Stimulated activated CD4-positive, alpha-beta T cell treated with anti-CD3 and anti-CD28 coated beads, Interleukin-15, amount 100 ng/mL, for 48 hours (primary cell): ENCODE data around the gene C1orf52.
A peak's percentile ranks its signal among the peaks of the same experiment; 100 is the strongest.

Experiments used
- DNase-seq, 2 donors: peaks; one replicate each; pipeline ENCODE4 v3.0.0-alpha.2; 2020; ENCODE audit warnings: low read depth in 2 of 2

The C1orf52 gene

DNA sequence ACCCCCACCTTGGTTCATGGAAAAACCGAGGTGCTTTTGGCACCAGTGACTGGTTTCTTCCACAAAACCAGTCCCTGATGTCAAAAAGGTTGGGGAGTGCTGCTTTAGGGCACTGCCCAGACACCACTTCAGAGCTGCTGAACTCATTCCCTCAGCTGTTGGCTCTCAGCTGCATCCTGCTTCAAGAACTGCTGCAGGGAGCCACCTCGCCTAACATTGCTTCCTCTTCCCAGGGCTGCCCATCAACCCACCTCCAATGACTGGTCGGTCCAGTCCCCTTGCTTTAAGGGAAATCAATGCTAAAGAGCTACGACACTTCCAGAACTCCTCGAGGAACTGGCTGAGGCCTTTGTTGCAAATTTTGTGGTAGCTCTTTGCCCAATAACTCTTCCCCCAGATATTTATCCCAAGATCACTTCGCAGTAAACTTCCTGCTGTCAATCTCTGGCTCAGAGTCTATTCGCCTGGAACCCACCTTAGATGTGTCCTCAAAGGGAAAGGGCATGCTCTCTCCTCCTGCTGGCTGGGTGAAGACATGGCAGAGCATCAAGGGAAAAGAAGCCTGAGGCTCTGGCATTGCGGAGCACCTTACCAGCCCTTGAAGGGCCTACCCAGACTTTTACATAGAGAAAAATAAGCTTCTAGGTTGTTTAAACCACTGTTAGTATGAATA is 29.0 kb downstream of the C1orf52 start:
- DNase-seq: no peak

DNA sequence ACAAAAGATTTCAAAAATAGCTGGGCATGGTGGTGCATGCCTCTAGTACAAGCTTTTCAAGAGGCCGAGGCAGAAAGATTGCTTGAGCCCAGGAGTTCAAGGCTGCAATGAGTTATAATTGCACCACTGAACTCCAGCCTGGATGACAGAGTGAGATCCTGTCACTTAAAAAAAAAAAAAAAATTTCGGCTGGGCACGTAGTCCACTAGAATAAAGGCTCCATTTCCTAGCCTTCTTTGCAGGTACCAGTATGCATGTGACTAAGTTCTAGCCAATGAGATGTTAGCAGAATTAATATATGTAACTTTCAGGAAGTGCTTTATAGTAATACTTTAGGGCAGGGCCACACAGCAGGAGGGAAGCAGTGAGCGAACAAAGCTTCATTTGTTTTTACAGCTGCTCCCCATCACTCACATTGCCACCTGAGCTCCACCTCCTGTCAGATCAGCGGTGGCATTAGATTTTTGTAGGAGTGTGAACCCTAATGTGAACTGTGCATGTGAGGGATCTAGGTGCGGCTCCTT is 29.8 kb downstream of the C1orf52 start:
- no peak for DNase-seq

DNA sequence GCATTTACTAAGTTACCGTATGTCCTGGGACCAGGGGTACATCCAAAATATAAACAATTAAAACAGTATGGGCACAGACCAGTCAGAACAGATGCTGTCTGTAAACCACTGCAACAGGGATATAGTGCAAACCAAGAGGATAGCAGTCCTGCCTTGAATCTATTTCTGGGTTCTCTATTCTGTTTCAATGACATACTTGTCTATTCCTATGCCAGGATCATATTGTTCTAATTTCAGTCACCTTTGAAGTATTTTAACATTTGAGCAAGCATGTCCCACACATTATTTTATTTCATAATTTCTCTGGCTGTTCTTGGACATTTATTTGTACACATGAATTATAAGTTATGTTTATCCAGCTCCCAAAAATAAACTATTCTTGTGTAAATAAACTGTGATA is 30.5 kb downstream of the C1orf52 start:
- DNase-seq: no peak

DNA sequence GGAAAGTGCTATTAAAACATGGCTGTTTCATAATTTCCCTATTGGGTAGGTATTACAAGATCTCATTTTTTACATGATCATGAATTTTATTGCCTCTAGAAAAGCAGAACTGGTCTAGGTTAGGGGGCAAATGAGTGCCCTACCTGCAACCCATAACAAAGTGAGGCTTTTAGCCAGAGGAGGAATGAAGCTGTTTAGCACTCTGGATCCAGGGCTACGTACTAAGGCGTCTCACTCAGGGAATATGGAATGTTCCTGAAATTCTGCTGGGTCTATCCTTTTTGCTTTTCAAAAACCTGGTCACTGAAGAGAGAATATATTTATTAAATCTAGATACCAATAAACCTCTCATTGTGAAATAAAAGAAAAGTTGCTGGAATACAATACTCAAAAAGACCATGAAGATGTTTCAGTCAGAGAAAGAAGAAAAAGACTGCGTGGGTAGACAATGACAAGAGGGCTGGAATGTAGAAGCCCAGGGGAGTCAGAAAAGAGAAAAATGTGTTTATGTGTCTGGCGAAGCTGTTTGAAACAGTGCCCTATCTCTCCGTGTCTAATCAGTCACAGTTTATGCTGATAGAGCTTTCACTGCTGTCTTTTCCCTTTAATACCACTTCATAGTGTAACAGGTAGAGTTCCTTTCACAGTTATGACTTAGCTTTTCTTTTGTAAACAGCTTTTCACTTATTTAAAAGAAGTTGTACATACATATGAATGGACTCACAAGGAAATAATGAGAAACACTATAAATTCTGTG is 33.7 kb downstream of the C1orf52 start:
- no peak for DNase-seq

DNA sequence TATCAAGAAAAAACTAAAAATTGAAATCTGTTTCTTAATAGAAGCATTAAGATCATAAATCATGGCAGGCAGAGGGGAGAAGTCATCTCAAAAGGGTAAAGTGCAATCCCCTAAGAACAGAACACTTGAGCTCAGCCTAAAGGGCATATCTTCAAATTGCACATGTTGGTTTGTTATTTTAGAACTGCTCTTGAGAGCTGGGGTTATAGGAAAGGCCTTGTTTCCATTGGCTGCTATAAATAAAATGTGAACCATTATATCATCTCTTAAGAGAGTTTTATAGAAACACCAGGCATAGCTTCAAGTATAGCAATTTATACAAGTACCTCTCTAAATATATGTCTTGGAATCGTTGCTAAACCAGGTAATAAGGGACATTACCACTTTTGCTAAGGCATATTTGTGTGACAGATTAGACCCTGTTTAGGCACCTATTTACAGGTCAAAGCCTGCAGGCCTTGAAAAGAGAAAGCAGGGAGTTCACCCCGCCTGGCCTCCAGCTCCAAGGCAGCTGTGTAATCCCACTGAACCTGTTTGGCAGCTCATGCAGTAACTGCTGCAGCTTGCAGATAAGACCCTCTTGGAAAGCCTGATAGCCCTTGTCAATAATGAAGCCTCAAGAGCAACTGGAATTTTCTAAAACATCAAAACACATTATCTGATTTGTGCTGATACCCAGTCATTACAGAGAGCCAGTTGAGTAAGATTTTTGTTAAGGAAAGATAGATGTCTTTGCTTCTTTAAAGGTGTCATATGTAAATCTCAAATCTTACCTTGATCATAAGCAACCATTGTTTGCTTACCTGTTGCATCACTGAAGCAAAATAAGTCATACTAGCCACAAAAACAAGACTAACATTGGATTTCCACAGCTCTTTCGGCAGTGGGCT is 34.5 kb downstream of the C1orf52 start:
- no peak for DNase-seq

DNA sequence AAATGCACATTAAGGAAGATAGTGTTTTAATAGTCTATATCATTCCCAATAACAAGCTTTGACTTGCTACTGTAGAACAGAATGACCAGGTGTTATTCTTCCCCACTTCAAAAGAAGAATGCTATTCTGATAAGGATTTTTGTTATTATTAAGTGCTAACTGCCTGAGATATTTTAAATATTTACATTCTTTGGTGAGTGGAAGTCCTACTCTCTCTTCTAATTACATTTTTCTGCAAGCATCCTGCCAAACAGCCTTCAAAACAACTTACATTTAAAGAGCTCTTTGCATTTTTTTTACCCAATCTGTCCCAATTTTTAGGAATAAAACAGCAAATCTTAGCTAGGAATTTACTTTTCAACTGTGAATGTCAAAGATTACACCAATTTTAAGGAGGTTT is 35.2 kb downstream of the C1orf52 start:
- DNase-seq: no peak

DNA sequence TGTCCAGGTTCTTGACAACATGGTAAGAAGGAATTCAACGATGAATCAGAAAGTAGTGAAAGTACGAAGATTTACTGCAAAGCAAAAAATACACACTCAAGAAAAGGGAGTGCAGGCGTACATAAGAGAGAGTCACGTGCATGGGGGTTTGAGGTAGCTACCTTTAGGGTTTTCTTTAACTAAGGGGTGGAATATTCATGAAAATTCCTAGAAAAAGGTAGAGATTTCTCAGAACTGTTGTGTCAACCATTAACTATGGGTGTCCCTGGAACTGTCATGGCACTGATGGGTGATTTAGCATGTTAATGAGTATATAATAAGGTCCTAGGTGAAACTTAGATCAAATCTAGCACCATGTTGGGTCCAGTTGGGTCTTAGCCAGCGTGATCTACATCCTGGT is 36.1 kb downstream of the C1orf52 start:
- no peak for DNase-seq

DNA sequence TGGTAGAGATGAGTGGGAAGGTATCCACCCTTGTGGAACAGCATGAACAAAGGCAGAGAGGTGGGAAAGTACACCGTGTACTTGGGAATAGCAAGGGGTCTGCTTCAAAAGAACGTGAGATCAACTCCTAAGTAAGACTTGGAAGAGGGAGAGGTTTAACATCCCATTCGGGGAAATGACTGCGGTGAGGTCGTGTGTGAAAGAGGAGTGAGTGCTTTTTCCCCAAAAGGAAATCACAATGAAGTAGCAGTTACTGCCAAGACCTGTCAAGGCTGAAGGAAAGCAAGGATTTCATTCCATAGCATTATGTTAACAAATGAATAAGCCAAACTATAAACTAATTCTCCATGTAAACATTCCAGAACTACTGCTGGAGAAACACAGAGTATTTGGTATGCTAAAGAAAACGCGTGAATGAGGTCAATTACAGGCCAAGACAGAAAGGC is 38.7 kb downstream of the C1orf52 start:
- DNase-seq: no peak

DNA sequence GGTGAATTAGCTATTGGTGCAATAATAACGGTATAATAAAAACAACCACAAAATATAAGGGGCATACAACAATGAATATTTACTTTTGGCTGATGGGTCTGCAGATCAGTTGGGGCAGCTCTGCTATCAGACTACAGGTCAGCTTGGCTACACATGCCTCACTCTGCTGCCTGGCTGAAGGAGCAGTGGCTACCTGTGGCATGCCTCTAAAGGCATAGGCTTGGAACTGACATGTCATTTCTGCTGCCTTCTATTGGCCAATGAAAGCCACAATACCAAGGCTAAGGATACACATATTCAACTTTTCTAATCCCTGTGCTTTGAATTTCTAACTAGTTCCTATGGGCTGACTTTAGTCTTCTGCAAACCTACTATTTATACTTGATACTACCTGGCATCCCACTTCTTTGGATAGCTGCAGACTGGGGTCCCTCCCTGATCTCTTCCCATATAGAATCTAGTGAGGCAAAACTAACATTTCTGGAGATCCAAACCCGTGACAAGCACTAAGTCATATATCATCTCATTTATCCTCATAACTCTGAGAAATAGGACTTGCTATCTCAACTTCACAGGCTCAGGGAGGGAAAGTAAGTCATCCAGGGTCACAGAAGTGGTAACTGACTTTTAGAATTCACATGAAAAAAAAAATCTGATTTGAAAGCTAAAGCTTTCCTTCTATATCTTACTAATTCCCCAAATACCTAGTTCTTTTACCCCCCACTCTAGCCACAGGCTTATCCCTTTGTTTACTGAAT is 39.4 kb downstream of the C1orf52 start:
- no peak for DNase-seq

DNA sequence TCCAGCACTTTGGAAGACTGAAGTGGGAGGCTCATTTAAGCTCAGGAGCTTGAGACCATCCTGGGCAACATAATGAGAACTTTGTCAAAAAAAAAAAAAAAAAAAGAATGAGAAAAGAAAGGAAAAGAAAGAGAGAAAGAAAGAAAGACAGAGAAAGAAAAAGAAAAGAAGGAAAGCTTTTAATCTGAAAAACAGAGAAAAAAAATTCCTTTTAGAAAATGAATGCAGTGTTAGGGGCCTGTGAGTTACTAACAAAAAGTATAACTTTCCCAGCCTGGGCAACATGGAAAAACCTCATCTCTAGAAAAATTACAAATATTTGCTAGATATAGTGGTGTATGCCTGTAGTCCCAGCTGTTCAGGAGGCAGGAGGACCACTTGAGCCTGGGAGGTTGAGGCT is 42.8 kb downstream of the C1orf52 start:
- no peak for DNase-seq

DNA sequence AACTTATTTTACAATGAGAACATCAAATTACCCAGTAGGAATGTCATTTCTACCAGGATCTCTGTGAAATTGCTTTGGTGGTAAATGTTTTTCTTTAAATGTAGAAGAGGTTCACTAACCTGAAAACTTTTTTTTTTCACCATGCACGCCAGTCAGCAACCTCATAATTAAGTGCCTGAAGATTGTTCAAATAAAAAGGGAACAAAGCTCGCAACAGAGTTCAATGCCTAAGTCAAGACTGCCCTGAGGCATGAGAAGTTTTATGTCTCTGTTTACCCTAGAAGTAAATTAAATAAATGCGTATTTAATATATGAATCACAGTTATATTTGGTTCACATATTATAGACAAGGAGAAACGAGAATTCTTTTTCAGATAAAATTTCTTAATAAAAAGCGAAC is 44.8 kb downstream of the C1orf52 start:
- DNase-seq: no peak

DNA sequence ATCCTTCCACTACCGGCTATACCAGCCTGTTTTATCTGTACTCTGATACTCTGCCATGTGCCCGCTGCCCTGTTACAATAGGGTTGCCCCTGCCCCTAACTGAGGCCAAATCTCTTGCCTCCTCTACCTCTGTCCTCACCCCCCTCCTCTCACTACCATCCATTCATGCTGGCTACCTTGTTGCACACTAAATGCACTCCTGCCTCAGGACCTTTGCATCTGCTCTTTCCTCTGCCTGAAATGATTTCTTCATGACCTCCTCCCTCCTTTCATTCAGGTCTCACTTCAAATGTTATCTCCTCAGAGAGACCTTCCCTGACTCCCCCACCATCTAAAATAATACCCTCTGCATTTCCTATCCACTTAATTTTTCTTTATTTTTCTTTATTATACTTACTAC is 51.0 kb downstream of the C1orf52 start:
- DNase-seq: no peak

DNA sequence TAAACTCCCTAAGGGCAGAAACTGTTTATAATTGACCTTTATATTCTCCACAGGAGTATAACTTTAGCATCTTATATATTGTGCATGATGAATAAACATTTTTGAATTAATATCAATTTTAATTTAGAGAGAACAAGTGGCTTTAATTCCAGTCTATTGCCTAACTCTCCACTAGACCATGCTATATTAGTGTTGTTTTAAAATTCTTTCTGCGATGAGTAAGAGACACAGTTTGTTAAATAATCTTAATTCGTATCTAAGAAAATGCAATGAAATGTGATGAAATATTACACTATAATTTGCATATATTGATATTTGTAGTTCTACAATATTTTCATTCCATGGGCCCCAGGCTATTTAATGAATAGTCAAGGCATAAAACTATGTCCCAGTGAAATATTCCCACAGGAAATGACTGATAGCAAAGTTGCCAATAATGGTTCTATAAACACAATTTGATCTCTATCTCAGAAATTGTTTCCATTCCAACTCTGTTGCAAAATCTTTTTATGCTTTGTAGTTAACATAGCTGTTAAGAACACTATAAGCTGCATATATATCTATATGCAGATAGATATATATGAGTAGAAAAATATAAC is 55.8 kb downstream of the C1orf52 start:
- no peak for DNase-seq

DNA sequence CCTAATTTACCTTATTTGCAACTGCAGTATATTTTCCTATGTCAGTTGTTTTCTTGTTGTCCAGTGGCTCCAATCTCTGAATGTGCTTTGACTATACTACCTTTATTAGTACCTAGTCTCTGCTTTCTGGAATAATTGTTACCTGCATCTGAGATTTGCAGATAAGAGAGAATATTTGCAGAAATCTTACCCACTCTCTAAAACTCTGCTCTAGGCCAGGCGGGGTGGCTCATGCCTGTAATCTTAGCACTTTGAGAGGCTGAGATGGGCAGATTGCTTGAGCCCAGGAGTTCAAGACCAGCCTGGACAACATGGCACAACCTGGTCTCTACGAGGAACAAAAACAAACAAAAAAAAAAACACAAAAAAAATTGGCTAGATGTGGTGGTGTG is 56.6 kb downstream of the C1orf52 start:
- no peak for DNase-seq

DNA sequence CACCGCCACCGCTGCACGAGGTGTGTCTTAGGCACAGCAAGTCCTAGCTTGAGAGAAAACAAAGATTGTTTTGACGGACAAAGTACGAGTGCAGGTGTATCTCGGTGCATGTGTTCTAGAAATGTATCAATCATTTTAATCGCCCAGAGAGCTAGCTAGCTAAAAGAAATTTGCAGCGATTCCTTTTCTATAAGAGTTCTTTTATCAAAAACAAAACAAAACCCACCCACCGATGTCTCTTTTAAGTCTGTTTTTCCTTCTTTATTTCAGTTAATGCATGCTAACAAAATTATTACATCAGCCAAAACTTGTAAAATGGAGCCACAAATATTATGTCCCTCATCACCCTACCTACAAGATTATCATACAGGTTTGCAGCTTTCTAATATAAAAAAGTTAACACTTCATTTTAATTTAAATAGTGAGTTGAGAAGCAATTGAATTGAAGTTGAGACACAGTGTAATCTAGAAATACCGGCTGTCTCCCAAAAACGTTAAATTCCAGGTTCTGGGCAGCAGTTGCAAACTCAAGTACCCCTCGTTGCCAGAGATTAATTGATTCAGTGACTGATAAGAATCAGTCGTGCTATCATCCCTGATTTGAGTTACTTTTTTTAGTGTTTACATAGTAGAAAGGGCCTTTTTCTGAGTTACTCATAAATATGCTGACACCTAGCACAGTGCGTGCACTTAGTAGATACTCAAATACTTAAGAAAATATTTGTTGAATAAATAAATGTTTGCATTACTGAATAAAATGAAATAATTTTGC is 57.2 kb downstream of the C1orf52 start:
- peak in 1 of 2 donors; percentile 24 for DNase-seq

DNA sequence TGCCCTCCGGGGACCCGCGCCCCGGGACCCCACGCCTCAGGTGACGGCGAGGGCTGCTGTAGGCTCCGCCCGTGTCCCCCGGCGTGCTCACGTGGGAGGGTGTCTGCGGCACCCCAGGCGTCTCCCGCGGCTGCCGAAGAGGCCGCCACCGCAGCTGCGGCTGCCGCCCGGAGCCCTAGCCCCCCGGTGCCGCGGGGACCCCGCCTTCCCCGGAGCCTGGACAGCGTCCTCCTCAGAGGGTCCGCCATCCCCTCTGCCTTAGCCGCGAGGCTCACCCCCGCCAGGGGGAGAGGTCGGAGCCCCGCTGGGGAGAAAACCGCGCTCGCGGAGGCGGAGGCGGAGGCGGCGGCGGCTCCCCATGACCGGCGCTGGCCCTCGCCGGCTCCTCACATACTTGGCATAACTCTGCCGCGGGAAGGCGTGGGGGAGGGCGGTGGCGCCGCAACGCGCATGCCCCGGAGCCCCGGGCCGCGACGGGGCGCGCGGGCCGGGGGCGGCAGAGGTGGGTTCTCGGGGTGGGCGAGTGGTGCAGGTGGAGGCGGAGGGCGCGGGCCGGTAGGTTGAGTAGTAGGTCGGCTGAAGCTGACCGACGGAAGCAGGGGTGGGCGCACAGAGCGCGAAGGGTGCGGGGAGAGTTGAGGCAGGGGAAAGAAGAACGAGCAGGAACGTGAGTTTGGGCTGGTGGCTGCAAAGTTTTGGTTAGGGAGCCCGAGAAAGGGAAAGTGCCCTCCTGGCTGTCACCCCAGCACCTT is 57.9 kb downstream of the C1orf52 start:
- peak in 1 of 2 donors; percentile 41 for DNase-seq

DNA sequence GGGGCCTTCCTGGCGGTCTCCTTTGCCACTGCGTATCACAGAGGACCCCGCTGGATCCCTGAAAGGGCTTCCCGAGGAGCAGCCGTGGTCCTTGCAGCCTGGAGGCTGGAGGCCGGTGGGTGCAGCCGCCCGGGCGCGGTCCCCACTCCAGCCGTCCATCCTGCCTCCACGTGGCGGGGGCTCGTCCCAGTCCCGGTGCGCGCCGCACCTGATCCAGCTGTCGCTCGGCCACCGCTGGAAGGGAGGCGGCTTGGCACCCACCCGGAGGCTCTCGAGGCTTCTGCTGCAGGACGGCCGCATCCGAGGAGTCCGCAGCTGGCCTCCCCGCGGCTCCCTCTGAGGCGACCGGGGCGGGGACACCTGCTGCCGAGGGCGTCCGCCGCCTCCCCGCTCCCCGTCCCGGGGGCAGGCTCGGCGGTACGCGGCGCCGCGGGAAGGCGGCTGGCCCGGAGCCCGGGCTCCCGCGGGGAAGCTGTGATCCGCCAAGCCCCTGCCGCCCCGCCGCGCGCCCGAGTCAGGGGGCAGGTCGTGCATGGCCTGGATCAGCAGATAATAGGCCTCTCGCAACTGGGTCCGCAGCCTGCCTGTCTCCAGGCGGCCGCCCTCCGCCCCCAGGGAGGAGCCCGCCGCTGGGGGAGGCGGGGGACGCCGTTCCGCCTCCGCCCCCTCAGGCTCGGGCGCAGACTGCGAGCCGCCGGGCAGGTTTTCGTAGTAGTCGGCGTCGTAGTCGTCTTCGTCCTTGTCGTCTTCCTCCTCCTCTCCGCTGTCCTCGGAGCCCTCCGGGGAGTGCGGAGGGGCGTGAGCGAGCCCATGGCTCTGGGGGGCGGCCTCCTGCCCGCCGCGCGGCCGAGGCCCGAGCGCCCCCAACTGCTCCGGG is 58.8 kb downstream of the C1orf52 start, which contains the start of gene SYDE2:
SYDE2 (minus strand) TSS at position 554 of the 877 bp plus-strand sequence; CDS start at position 534, 20 bp downstream.
- peak; percentile 37 to 53 for DNase-seq
